GM21825 (cell line): ENCODE results near the gene CACNA1E.

ENCODE experiments used
- ATAC-seq: cut with Tn5 transposase; IDR thresholded peaks from one replicate; pipeline ENCODE4 v1.9.1; 2021; ENCODE audit warnings: mild to moderate bottlenecking, moderate library complexity; ENCODE audit not compliant: unreplicated experiment

The CACNA1E gene

DNA sequence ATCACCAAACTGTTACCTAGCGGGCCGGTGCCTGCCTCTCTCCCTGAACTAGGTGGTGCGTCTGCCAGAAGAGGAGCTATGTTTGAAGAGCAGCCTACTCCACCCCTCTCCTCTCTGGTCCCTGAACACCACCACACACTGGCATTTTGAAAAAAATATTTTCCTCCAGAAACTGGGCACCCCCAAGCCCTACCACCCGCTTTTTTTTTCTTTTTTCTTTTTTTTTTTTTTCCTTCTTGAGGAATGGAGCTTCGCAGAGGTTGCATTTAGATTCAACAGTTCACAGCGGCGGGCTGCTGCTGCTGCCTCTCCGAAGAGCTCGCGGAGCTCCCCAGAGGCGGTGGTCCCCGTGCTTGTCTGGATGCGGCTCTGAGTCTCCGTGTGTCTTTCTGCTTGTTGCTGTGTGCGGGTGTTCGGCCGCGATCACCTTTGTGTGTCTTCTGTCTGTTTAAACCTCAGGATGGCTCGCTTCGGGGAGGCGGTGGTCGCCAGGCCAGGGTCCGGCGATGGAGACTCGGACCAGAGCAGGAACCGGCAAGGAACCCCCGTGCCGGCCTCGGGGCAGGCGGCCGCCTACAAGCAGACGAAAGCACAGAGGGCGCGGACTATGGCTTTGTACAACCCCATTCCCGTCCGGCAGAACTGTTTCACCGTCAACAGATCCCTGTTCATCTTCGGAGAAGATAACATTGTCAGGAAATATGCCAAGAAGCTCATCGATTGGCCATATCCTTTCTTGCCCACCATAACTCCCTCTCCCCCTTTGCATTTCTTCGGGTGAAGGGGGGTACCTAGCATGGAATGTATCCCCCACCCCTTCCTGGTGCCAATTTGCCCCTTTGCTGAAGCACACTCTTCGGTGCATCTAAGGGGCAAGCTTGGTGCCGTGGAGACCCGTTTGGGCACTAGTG is at the start of gene CACNA1E:
Gene CACNA1E, plus strand, starts transcription at position 233 of the 911 bp plus-strand sequence. Its CDS starts 228 bp downstream, at position 461.
- ATAC-seq: no peak

DNA sequence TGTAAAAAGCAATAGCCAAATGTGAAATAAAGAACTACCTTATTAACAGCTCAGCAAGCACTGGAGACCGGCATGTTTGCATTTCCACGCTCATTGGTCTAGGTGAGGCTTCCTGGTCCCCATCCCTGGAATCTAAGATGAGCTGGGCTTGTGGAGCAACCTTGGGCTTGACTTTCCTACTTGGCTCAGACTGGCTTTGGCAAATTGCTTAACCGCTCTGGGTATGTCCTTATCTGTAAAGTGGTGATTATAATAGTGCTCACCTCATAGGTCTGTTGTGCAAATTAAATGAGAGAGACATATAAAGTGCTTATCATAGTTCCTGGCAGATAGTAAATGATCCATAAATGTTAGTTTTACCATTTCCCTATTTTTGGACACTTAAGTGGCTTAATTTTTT is 49.4 kb upstream of the CACNA1E start:
- ATAC-seq: no peak

DNA sequence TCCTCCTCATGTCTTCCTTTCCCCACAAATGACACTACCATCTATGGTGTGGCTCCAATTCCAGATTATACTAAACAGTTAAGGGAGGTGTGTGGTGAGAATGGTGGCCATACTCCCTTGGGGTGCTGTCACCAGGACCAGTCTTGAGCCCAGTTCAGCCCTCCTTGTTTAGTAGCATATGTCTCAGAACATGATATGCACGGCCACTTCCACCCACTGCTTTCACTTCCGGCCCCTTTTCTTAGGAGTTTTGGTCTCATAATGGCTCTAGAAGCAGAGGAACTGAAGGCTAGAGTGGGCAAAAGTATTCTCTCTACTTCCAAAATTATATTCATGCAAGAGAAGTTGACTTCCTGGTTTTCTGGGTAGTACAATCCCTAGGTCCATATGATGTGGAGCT is 45.3 kb upstream of the CACNA1E start:
- ATAC-seq: no peak

DNA sequence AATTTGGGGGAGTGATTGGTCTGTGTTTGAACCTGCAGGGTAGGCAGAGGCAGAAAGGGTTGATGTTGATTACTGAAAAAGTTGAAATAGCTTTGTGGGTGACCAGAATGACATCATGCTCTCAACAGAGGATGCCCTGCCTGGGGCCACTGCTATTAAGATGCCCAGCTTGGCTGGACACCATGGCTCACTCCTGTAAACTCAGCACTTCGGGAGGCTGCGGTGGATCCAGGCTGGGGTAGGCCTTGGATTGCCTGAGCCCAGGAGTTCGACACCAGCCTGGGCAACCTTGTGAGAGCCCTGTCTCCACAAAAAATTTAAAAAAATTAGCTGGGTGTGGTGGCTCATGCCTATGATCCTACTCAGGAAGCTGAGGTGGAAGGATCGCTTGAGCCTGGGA is 42.8 kb upstream of the CACNA1E start:
- no peak for ATAC-seq

DNA sequence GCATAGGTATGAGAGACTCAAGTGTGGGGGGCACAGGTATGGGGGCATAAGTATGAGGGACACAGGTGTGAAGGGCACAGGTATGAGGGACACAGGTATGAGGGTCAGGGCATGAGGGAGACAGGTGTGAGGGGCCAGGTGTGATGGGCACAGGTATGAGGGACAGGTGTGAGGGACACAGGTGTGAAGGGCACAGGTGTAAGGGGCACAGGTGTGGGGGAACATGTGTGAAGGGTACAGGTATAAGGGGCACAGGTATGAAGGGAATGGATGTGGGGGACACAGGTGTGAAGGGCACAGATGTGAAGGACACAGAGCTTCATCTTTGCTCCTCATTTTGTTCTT is 41.2 kb upstream of the CACNA1E start:
- no peak for ATAC-seq

DNA sequence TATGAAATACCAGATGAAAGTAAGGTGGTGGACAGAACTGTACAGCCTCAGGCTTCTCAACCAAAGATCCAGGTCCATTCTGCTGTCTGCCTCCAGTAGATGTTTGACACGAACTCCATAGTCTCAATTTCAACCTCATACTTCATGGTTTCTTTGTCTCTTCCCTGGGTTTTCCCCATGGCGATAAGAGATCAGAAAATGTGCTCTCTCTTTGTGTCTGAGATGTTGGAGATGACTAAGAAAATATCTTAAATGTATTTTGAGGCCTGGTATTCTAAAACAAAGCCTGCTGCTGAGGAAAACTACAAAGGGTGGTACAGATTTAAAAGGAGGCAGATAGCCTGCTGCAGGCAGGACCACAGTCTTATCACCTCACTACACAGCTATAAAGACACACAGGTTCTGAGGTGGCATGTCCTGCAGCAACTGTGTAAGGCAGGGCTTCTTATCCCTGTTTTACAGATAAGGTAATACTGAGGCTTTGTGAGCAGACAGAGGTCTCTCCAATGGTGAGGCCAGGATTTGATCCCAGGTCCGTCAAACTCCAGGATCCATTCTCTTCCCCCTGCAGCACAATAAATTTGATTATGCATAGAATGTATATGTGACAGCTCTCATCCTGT is 40.0 kb upstream of the CACNA1E start:
- ATAC-seq: no peak

DNA sequence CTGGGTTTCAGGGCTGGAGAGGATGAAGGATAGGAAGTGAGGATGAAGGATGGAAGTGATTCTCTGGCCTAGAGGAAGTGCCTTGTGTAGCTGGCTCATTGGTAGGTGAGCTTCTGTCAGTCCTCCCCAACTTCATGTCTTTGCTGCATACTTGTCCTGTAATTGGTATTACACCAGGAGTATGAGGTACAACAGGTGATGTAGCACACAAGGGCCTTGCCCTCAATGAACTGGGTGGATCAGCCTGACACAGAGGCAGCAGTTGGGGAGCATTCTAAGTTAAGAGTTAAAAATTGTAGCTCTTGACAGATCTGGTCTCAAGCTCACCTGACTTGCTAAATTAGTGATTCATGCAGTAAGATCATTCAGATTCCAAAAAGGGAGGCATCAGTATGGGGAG is 37.9 kb upstream of the CACNA1E start:
- ATAC-seq: no peak

DNA sequence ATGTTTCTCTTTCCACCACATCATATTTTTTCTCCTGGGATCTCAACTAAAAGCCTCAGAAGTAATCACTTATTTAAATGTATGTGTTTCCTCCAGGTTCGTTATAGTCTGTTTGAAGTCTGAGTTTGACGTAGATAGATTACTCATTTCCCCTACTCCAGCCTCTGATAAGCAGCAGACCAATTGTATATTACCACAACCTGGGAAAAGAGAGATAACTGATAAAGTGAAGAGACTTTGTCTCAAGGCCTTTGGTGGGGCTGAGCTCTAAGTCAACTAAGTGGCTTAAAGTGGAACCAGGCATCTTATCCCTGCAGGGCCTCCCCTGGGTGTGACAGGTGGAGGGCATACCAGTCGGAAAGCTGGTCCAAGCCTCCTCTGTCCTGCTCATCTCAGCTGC is 34.9 kb upstream of the CACNA1E start:
- no peak for ATAC-seq

DNA sequence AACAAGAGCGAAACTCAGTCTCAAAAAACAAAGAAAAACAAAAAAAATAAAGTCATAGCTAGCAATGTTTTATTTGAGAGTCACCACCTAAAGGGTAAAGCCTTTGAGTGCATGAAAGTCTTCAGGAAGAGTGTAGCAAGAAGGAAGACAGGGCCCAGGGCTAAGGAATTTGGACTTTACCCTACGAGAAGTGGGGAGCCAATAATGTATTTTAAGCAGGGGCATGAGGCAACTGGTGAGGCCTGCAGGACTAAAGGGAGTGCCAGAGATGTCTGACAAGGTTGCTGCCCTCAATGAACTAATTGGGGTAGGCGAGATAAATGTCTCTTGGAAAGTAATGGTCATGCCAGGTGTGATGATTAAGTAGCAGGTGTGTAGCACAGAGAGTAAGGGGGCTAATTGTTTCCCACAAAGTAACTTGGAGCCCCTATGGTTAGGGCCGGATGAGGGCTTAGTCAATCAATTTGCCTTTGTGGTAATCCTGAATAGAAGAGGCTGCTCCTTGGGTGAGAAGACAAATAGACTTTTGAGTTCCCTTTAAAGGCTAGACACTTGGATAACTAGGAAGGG is 31.6 kb upstream of the CACNA1E start:
- ATAC-seq: no peak

DNA sequence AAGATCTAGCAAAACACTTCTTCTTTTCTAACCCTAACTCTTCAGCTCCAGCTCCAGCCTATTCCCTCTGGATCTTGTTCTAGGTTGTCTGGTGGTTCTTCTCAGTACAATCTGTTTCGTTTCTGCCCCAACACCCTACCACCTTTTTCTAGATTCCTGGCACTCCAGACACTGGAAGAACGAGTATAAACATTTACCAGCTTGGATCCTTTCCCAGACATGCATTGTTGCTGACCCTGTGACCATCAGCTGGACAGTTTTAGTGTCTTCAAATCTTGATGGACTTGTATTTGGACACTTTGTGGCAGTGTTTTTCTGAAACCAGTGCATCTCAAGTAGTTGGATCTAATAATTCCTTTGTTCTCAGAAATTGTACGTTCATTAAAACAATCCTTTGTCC is 30.6 kb upstream of the CACNA1E start:
- no peak for ATAC-seq

DNA sequence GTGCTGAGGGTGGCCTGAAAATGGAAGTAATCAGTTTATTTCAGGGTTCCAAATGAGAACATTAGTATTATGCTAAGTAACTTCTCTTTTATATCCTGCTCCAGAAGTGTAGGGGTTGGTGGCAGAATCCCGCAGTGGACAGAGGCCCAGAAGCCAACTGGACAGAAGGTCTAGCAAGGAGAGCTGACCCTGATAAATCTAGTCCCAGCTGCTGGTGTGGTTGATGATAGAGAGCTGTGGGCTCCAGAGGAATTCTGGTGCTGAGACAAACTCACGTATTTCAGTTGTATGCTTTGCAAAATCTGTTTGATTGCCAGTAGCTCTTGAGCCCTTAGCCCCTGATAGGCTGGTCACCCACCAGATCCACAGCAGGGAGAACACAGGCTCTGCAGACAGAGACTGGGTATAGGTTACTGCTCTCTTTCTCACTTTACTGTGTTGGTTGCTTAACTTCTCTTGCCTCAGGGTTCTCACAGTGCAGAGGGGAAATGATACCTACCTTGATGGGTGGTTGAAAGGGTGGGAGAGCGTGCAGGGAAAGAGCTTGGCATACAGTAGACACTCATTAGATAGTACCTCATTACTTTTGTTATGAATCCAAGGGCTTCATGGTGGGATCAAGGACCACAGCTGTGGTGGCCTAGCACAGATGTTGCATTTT is 29.6 kb upstream of the CACNA1E start:
- no peak for ATAC-seq

DNA sequence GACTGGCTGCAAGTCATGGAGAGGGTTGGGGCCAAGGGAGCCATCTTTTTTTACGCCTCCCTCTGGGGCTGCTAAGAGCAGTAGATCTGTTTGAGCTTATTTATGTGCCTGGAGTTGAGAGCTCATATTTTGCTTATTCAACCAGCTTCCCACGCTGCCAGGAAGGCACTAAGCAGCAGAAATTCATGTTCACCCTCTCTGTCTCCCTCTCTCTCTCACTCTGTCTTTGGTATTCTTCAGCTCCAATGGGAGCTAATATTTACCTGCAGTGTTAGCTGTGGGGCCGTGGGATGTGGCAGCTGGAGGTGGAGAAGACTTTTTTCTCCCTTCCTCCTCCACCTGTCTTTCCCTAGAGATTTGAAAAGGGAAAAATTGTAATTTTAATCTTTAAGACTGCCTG is 26.8 kb upstream of the CACNA1E start:
- no peak for ATAC-seq

DNA sequence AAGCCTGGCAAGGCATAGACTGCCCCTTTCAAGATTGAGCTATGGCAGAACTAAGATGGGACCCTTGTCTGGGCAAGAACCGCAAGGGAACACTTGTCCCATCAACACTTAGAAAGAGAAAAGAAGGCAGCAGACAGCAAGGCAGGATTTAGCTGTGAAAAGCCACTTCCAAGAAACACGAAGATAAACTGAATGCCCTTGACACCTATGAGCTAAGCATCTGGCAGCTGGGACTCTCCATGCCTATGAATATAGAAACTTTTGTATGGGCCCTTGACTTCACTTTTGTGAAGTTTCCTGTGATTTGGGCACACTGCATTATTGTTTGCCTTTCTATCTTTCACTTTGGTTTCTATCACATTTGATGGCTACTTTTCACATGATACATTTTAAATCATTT is 24.9 kb upstream of the CACNA1E start:
- no peak for ATAC-seq

DNA sequence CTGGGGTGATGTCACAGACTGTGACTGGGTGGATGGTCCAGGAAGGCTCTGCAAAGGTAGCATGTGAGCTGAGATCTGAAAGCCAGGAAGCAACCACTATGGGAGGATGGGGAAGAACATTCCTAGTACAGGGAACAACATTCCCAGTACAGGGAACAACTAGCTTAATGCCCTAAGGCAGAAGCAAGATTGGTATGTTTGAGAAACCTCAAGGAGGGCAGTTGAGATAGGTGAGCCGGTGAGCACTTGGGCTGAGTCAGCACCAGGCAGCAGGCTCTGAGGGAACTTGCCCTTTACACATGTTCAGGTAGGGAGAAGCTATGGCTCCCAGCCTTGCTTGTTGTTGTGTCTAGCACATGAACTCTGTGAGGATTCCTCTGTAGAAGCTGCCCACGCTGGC is 24.2 kb upstream of the CACNA1E start:
- ATAC-seq: no peak

DNA sequence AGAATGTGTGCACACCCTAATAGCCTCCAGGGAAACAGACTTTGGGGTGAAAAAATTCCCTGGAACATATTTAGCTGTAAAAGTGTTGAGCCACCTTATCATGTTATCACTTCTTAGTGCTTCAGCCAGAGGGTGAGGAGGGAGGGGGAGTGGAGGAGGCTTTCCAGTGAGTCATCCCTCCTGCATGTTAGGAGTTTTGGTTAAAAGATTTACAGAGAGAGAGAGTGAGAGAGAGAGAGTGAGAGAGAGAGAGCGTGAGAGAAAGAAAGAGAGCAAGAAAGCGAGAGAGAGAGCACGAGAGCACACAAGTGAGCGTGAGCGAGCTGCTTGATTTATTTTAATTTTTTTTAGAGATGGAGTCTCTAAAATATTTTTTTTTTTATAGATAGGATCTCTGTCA is 13.5 kb upstream of the CACNA1E start:
- no peak for ATAC-seq

DNA sequence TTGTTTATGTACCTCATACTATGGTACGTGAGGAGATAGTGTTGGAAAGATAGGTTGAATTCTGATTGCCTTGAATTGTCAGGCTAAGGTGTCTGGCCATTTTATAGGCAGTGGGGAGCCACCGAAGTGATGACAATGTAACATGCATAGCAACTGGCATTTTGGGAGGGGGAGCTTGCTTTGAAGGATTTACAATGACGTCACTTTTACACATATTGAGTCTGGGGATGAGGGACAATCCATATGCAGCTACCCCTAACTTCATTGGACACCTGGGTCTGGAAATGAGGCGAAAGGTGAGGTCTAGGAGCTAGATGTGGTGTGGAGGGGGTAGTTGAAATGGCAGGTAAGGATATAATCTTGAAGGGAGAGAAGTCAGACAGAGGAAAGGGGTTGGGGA is 7.7 kb upstream of the CACNA1E start:
- no peak for ATAC-seq

DNA sequence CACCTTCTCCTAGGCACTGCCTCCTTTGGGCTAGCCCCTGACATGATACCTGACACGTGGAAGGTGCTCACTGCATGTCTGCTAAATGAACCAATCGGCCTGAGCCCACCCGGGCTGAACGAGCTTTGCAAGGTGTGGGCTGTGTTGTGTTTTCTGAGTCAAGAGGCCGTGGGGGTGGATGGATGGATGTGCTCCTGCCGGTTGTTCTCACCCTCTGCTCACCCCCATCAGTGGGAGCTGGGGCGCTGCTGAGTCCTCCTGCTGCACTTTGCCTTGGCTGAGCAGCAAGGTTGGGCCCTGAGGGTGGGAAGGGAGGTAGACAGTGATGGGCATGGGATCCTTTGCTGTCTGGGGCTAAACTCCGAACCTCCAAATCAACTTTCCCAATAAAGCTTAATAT is 6.7 kb upstream of the CACNA1E start:
- ATAC-seq: no peak

DNA sequence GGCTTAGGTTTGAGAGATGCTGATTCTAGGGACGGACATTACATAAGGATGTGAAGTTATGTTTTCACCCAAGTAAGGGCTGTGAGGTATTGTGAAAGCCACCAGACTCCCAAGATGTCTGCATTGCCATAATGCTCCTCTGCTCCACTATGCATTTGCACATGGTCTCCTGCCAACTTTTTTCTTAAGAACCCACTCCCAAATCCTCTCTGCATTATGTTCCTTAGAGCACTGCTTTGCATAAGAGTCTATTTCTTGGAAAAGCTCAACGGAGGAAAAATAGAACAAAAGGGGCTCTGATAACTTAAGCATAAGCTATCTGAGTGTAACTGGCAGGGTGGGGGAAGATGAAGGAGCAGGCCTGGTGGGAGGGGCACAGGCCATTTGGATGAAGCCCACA is 5.0 kb upstream of the CACNA1E start:
- no peak for ATAC-seq

DNA sequence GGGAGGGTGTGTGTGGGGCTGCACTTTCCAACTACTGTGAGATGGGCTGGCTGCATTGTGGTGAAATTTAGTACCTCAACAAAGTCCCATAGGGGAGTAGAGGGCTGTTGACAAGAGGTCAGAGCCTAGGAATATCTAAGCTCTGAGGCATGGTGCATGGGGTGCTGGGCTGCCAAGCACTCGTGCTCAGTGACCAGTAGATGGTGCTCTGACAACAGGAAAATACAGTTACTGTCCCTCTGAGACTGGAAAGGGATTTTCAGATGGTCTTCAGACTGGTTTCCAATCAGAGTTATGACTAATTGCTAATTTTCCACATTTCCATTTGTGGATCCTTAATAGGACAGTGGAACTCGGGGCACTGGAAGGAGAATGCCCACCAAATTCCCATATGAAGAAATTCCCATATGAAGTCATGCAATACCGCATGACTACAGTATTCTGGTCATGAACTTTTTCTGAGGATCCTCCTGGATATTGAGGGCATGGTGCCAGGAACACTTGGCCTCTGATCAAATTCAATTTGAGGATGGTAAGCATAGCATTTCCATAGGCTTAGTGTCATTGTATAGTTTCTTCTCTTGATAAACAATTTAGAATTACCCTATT is 4.1 kb upstream of the CACNA1E start:
- no peak for ATAC-seq

DNA sequence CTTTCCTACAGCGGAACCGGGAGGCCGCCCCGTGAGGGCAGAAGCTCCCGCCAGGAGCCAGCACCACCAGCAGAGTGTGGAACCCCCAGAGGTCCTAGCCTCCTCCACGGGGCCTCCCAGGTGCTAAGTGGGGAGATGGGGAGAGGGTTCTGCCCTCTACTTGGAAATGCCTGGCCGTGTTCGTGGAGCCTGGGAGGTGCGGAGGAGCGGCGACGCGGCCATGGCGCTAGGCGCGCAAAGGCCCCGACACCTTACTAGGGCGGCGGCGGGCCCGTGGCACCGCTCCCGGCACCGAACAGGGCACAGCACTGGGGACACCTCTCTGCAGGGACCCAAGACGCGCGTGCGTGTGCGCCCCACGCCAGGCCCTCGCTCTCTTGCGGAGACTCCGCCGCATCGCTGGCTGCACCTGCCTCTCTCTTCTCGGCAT is 1.3 kb upstream of the CACNA1E start:
- no peak for ATAC-seq
